HUDEP-2 (cell line): ENCODE results near the gene ZNF747.
A peak's percentile ranks its signal among the peaks of the same experiment; 100 is the strongest.
"Not testable (repeated sequence)": the region's sequence is repeated elsewhere in the genome, so short reads cannot be mapped to it uniquely, and the experiment has no call there.

Experiments
- DNase-seq, 76 experiments: peaks; one replicate each; lab custom pipeline; 2025; ENCODE audit not compliant: unreplicated experiment in 76 of 76; lab: John Stamatoyannopoulos, UW

Gene ZNF747

DNA sequence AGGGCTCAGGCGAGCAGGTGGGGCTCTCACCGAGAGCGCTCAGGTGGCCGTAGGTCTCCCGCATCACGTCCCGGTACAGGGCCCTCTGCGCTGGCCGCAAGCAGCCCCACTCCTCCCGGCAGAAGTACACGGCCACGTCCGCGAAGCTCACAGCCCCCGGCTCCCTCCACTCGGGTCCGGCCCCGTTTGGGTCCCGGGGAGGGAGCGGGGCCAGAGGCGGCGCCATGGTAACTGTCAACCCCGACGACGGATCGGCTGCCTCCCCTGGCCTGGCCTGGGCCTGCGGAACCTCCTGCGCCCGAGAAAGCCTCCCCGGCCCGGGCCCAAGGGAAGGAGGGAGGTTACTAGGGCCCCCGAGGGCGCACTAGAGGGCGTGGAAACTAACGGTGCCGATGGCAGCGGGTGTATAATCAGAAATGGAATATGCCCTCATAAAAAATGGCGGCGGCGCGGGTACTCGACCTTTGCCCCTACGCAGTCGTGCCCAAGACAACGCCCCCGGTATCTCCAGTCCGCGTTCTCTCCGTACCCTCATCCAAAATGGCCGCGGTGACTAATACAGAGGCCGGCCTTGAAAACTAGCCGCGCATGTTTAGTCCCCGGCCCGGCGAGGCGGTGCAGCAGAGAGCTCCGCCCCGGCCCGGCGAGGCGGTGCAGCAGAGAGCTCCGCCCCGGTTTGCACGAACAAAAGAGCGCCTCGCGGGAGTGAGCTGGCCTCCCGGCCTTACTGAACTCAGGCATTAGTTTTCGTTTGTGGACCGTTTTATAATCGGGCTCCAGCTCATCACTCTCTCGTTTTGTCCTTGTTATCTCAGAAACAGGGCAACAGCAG lies 23.5 kb upstream of the ZNF747 start, which contains the start of gene ZNF764:
ZNF764 (minus strand) TSS at position 418 of the 832 bp plus-strand sequence; CDS start at position 226, 192 bp downstream.
- peak in 74 of 76 experiments; percentile 66 to 99 (median 96) for DNase-seq

DNA sequence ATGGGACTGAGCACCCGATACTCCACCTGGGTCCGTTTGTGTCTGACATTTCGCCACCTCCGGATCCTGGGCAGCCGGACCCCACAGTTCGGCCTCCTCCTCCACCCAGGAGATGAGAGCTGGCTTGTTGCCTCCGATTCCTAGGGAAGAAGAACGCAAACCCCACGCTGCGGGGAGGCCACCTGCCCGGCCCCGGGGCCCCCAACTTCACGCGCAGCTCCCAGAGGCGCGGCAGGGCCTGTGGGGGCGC lies 23.0 kb upstream of the ZNF747 start:
- DNase-seq: peak in 3 of 76 experiments; percentile 35 to 47 (median 46)

DNA sequence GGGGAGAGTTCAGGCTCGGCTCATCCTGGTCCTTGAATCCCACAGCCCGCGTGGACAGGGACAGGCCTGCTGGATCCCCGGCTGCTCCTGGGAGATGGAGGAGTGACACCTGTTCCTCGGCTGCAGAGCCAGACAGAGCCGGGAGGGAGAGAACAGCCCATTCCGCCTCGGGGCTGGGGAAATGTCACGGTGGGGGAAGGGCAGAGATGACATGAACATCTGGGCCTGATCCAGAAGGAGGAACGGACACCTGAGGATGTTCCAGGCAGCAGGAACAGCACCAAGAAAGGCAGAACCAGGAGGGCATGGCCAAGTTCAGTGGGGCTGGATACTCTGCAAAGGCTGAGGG lies 21.4 kb upstream of the ZNF747 start:
- no peak for DNase-seq

DNA sequence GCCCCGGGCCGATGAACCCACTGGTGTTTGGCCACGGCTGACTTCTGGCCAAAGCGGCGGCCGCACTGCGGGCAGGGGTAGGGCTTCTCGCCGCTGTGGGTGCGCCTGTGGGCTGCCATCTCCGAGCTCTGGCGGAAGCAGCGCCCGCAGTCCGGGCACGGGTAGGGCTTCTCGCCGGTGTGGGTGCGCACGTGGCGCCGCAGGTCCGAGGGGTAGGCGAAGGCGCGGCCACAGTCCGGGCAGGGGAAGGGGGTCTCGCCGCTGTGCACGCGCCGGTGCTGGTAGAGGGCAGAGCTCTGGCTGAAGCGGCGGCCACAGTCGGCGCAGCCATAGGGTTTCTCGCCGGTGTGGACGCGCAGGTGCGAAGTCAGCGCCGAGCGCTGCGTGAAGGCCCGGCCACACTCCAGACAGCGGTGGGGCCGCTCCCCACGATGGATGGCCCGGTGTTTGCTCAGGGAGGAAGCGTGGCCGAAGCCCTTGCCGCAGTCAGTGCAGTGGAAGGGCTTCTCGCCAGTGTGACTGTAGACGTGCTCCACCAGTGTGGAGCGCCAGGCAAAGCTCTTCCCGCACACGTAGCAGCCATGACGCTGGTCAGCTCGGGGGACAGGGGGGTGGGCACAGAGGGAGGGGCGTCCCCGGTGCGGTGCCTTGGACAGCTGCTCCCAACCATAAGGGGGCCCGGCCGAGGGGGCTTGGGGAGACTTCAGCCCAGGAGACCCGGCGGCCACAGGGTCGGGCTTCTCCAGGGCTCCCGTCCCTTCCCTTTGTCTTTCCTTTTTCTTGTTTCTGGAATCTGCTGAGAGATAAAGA lies 20.9 kb upstream of the ZNF747 start:
- DNase-seq: no peak

DNA sequence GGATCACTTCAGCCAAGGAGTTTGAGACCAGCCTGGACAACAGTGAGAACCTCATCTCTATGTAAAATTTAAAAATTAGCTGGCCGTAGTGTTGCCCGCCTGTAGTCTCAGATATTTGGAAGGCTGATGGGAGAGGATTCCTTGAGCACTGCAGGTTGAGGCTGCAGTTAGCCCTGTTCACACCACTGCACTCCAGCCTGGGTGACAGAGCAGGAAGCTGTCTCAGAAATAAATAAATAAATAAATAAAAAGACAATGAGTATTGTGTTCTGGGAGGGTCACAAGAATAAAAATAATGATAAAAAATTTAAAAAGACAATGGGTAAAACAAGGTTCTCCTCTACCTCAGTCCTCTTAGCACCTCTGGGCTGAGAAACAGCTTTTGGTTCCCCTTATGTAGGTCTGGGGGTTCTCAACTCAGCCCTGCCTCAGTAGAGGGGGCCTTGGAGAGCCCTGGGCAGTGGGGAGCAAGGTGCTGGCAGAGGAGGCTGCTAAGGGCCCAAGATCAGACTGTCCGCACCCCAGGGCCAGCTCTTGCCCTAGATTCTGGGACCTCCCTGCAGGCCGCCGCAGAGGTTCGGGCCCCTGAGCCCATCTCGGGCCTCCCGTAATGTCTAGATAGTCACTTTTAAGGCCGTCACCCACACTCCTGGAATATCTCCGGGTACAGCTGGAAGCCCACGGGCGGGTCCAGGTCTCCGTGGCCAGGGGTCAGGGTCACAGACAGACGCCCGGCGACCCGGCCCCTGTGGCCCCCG lies 20.1 kb upstream of the ZNF747 start:
- DNase-seq: no peak

DNA sequence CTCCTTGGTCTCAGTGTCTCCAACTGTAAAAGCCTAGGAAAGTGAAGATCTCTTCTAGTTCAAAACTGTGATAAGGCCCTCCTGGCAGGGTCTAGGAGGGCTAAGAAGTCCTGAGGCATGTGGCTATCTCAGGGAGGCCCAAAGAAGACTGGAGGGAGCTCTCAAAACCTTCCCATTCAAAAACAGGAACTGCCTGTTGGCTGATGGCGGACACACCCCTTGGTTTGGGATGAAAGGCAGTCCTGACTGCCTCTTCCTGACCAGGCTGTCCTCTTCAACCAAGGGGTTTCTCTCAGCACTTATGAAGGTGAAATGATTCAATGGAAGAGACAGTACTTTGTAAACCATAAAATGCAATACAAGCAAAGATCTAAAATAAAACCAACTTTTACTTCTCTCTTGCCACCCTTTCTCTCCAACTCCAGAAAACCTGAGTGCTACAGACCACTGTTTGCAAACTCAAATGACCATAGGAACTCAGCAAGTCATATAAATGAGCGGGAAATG lies 18.8 kb upstream of the ZNF747 start:
- DNase-seq: no peak

DNA sequence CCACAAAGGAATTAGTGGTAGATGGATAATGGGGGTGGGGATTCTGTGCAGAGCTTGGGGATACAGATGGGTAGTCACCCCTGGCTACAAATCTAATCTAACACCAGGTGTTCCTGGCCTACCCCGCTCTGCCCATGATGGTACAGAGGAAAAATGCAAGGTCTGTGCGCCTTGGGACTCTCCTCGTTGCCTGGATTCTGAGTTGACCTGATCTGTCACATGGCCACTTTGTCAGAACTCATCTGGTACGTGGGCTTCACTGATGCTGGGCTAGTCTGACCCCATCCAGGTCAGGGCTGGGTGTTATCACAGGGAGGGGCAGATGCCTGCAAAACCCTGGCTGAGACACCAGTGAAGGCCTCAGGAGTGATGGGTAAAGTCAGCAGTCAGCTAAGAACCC lies 18.3 kb upstream of the ZNF747 start:
- DNase-seq: no peak

DNA sequence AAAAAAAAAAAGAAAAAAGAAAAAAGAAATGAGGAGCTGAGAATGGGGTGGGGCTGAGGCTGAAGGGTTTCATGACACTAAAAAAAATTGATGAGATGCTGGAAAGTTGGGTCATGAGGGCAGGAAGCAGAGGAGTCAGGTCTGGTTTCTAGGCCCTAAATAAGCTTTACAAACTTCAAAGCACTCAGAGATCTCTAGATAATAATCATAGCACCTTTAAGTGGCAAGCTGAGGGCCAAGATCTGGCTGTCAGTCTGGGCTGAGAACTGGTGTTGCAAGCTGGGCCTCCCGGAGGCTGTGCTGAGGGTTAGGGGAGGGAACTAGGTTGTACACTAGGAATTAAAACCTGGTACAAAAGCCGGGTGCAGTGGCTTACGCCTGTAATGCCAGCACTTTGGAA lies 17.1 kb upstream of the ZNF747 start:
- no peak for DNase-seq

DNA sequence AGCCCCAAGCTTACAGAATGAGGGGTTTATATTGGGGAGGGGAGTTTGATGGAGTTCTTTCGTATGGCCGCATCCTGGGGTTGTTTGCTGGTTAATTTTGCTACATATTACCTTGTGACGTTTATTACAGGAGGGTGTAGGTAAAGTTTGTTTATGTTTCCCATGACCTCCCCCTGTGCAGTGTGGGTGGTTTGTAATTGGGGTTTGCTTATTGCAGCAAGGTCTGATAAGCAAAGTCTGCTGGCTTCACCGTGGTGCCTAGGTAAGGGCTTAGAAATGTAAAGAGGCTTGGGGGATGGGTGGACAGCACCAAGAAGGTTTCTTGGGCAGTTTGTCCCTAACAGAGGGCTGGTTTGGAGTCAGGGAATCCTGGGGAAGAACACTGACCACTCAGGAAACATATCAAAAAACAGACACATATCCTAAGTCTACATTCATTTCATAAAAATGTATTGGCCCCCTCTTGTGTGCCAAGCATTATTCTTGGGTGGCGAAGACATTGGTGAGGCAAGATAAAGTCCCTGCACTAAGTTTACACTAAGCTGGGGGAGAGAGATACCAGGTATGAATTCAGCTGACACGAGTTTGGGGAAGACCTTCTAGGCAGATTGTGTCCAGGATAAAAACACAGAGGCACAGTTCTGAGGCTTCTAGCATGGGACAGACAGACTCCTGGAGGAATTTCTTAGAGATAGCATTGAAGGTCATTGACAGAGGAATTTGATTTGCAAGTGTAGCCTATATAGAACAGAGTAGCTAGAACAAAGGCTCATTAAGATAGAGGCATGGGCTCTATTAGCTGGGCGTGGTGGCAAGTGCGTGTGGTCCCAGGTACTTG lies 14.0 kb upstream of the ZNF747 start:
- peak in 21 of 76 experiments; percentile 8 to 64 (median 32) for DNase-seq

DNA sequence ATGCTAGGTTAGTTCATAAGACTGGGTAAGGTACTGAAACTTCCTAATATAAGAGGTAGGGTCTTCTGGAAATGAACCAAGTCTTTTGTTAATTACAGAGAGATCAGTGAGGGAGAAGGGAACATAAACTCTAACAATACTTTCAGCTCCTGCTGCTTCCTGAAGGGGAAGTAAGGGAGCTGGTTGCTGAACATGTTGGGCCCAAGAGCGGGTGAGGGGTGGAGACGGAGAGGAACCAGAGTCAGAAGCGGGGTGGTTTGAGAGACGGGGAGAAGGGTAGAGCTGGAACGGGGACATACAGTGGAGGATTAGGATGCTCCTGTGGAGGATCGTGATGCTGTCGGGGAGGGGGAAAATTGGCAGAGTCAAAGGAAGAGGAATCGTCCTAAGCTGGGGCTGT lies 11.5 kb upstream of the ZNF747 start:
- no peak for DNase-seq

DNA sequence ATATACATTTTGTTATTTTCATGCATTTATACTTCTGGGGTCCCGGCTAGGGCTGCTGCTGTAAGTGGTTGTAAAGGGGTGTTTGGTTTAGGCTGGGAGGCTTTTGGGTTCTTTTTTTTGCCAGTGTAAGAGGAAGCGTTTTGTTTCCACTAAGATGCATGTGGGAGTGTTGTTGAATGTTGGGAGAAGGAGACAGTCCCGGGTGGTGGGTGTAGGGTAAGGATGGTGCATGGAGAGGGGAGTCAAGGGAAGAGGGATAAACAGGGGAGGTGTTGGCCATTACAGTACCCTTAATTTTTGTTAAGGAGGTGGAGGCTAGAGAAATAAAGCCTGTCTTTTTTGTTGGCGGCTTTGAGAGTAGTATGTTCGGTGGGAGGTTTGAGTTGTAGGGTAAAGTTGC lies 8.4 kb upstream of the ZNF747 start:
- DNase-seq: no peak

DNA sequence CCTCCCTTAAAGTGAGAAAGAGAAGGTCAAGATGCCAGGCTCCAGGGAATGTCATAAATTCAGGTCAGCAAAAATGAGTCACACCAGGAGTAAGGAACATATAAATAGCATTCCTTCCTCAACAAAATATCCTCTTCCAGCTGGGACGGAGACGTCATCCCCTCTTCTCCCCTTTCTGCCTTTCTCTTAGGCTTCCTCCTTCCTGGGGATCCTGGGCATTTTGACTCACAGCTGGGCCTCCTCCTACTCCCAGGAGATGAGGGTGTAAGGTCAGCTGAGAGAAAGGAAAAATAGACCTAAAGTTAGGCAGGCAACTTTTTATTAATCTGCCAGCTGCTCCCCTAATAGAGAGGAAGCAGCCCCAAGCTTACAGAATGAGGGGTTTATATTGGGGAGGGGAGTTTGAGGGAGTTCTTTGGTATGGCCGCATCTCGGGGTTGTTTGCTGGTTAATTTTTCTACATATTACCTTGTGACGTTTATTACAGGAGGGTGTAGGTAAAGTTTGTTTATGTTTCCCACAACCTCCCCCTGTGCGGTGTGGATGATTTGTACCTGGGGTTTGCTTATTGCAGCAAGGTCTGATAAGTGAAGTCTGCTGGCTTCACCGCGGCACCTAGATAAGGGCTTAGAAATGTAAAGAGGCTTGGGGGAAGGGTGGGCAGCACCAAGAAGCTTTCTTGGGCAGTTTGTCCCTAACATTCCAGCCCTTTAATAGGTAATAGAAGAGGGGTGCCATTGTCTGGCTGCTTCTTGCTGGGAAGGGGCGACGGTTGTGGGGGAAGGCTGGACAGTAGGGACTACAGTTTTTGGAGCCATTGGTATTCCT lies 7.1 kb upstream of the ZNF747 start:
- DNase-seq: peak in 2 of 76 experiments; percentile 9 to 15

DNA sequence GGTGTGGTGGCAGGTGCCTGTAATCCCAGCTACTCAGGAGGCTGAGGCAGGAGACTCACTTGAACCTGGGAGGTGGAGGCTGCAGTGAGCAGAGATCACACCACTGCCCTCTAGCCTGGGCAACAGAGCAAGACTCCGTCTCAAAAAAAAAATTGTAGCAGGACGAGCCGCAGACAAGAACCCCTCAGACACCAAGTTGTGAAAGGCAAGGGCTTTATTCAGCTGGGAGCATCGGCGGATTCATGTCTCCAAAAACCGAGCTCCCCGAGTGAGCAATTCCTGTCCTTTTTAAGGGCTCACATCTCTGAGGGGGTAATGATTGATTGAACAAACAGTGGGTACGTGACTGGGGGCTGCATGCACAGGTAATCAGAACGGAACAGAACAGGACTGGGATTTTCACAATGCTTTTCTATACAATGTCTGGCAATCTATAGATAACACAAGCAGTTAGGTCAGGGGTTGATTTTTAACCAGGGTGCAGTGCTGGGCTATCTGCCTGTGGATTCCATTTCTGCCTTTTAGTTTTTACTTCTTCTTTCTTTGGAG lies 6.3 kb upstream of the ZNF747 start:
- DNase-seq: peak in 3 of 76 experiments; percentile 20 to 26 (median 24)

DNA sequence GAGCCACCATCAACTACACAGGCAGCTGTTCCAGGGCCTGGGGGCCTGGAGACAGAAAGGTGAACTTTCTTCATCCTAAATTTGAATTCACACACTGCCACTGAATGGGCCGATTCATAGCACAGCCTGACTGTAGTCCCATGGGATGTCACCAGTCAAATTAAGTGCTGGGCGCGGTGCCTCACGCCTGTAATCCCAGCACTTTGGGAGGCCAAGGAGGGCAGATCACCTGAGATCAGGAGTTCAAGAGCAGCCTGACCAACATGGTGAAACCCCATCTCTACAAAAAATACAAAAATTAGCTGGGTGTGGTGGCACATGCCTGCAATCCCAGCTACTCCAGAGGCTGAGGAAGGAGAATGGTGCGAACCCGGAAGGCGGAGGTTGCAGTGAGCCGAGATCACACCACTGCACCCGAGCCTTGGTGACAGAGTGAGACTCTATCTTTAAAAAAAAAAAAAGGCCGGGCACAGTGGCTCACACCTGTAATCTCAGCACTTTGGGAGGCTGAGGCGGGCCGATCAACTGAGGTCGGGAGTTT lies 5.4 kb upstream of the ZNF747 start:
- not testable (repeated sequence) for DNase-seq

DNA sequence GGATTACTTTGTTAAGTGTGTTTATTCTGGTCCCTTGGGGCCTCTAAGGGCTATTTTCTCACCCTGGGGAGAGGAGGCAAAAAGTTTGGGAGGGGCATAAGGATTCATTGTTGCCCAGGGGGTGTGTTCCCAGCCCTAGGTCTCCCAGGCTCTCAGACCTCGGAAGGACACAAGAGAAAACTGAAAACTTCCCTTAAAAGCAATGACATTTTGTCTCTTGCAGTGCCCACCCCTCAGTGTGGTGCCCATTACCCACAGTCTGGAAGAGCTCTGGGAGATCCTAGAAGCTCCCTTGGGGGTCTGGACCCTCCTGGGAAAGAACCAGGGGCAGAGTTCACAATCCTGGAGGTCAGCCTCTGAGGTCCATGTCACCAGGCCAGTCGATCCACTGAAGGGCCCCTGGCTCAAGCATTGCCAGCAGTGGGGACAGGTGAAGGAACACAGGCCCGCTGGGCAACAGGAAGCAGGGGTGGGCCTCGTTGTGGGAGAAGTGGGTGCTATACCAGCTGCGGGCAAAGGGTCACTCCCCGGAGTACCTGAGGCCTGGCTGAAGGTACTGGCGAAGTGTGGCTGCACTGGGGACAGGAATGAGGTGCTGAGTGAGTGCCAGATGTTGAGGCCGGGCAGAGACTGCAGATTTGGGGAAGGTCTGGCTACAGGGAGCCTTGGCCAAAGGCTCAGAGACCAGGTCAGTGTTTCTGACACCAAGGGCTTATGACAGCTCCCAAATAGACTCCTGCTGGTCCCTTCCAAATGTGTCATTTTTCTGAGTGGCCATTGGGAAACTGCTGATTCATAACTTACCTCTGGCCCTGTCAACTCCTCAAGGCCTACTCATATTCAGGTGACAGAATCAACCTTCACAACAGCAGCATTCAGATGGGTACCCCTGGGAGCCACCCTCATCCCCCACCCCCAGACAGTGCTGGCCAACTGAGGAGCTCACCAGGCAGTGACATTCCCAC lies 4.6 kb upstream of the ZNF747 start:
- DNase-seq: no peak

DNA sequence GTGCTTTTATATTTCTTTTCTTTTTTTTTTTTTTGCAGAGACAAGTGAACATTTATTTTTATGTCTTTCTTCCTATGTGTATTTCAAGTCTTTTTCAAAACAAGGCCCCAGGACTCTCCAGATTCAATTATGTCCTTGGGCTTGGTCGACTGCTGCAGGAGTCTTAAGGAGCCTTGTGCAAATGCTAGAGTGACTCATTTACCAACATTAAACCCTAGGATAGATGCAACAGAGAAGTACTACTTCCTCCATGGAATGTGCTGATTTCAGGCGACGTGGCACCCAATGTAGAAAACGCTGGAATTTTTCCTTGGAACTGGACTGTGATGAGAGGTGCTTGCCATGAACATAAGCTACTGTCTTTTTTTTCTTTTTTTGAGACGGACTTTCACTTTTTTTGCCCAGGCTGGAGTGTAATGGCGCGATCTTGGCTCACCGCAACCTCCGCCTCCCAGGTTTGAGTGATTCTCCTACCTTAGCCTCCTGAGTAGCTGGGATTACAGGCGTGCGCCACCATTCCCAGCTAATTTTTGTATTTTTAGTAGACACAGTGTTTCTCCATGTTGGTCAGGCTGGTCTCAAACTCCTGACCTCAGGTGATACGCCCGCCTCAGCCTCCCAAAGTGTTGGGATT lies 1.9 kb upstream of the ZNF747 start:
- not testable (repeated sequence) for DNase-seq

DNA sequence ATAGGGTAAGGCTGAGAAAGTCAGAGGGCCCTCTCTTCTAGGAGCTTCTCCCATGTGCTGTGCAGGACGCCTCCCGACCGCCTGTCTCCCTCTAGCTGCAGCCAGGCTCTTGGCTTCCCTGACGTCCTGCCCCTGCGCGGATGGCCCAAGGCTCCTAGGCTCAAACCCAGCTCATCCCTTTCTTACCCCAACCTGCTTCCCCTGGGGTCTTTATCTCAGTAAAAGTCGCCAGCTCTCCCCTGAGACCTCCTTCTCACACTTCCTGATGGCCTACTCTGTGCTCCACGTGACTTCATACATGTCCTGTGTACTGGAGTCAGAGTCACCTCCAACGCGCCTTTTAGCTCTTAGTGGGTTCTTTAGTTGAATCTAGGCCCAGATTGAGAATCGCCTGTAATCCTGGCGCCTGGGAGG lies 1.1 kb upstream of the ZNF747 start:
- DNase-seq: peak in 70 of 76 experiments; percentile 30 to 81 (median 66)
